A172 (cell line): Measurements from ENCODE around the gene YY1. TPM values are rescaled to one million over a fixed set of nuclear protein-coding genes. Genes with fewer than 3 reads are reported as not detected.

ENCODE experiments used
- DNase-seq: peaks from one replicate; pipeline ENCODE4 v3.0.0-alpha.2; 2015; ENCODE audit warnings: low spot score
- total RNA-seq: library from RNA; depleted of rRNA; stranded (reverse); fragments of >200 nt; shearing (Covaris generic); gene quantifications from 2 replicates; pipeline ENCODE4 v1.2.3, GENCODE V29; 2014

YY1 gene
- total RNA-seq, 1 experiment from 2014 or later: 31.0 TPM

- DNase-seq: no peak
Measured at GRCh38 chr14:100313464-100314230, 74.7 kb downstream of the YY1 start.

GRCh38 chr14:100314724-100315123 lies 75.8 kb downstream of the YY1 start:
- no peak for DNase-seq

- no peak for DNase-seq
Measured at GRCh38 chr14:100317389-100317788, 78.4 kb downstream of the YY1 start.

GRCh38 chr14:100317912-100318808 lies 79.2 kb downstream of the YY1 start:
- no peak for DNase-seq

GRCh38 chr14:100320157-100320856 lies 81.4 kb downstream of the YY1 start:
- no peak for DNase-seq

GRCh38 chr14:100321473-100322137 lies 82.7 kb downstream of the YY1 start:
- DNase-seq: no peak

- no peak for DNase-seq
Measured at GRCh38 chr14:100322138-100322957, 83.4 kb downstream of the YY1 start.

- DNase-seq: no peak
Measured at GRCh38 chr14:100323121-100323941, 84.4 kb downstream of the YY1 start, which contains the start of gene SLC25A47. Gene SLC25A47 (plus strand): TSS chr14:100323339. CDS start chr14:100323415, 76 bp downstream.

- DNase-seq: no peak
Measured at GRCh38 chr14:100323942-100324307, 85.0 kb downstream of the YY1 start.

- no peak for DNase-seq
Measured at GRCh38 chr14:100325231-100325632, 86.3 kb downstream of the YY1 start.

- no peak for DNase-seq
Measured at GRCh38 chr14:100325958-100326357, 87.0 kb downstream of the YY1 start.

- no peak for DNase-seq
Measured at GRCh38 chr14:100327128-100327527, 88.2 kb downstream of the YY1 start.

- no peak for DNase-seq
Measured at GRCh38 chr14:100328495-100329163, 89.7 kb downstream of the YY1 start.

GRCh38 chr14:100329233-100330006 lies 90.5 kb downstream of the YY1 start:
- no peak for DNase-seq

GRCh38 chr14:100330007-100330344 lies 91.0 kb downstream of the YY1 start:
- no peak for DNase-seq

GRCh38 chr14:100330388-100330931 lies 91.5 kb downstream of the YY1 start:
- DNase-seq: no peak

- no peak for DNase-seq
Measured at GRCh38 chr14:100332071-100332639, 93.2 kb downstream of the YY1 start.
